GM12874 (cell line): ENCODE results near the gene LINGO4.

Source experiments
- CTCF ChIP-seq: IDR thresholded peaks from 2 replicates; pipeline ENCODE4 v1.5.1; 2011; ENCODE audit warnings: low read depth, mild to moderate bottlenecking, control low read depth, low read length, moderate library complexity; ENCODE audit not compliant: insufficient read depth

Gene LINGO4

GRCh38 chr1:151817353-151817730, 12.1 kb upstream of the LINGO4 start:
- no peak for TF ChIP-seq CTCF

- no peak for TF ChIP-seq CTCF
Measured at GRCh38 chr1:151816548-151817352, 11.5 kb upstream of the LINGO4 start.

- no peak for TF ChIP-seq CTCF
Measured at GRCh38 chr1:151815716-151816327, 10.6 kb upstream of the LINGO4 start.

GRCh38 chr1:151814971-151815545, 9.8 kb upstream of the LINGO4 start:
- no peak for TF ChIP-seq CTCF

GRCh38 chr1:151814426-151814825, 9.2 kb upstream of the LINGO4 start:
- TF ChIP-seq CTCF = no peak

GRCh38 chr1:151813271-151813977, 8.2 kb upstream of the LINGO4 start:
- TF ChIP-seq CTCF = no peak

- no peak for TF ChIP-seq CTCF
Measured at GRCh38 chr1:151811181-151811580, 6.0 kb upstream of the LINGO4 start.
